ENCODE measurements around the gene MAP6. TPM values are rescaled to one million over a fixed set of nuclear protein-coding genes. Genes with fewer than 3 reads are reported as not detected.

Gene MAP6
- total and polyA plus RNA-seq, 9 of the 15 experiments (the other 6 are each of a cell fraction or from before 2014, with no cell fraction given), result not detected

GRCh38 chr11:75568616-75569219, 100.1 kb downstream of the MAP6 start:
- Histone ChIP-seq H3K9ac (ENCODE audit: insufficient read depth in 1 of 2, low read depth in 2 of 2, low read length in 2 of 2) (no peak overlapping the region), H2AFZ (ENCODE audit: low read depth, low read length) (no peak overlapping the region), H3K36me3 (ENCODE audit: control insufficient read depth, insufficient read depth, low read length) (peaks cover 91% of the 10 kb centered on the region), H3K79me2 (ENCODE audit: control insufficient read depth, insufficient read depth, low read length) (peaks cover 23% of the 10 kb centered on the region), H3K27ac (ENCODE audit: extremely low read depth, low read depth, low read length) (no peak overlapping the region), H3K27me3 (ENCODE audit: control insufficient read depth in 2 of 2, insufficient read depth in 2 of 2, low read length in 2 of 2) (no peaks in the 10 kb centered on the region), H3K4me2 (ENCODE audit: insufficient read depth, low read length) (no peak overlapping the region), H3K4me3 (no peak overlapping the region), H3K9me3 (replicated peaks; ENCODE audit: control insufficient read depth, insufficient read depth, low read depth, low read length) (no peaks in the 10 kb centered on the region), H3K4me1 (replicated peaks in 1 of 2; ENCODE audit: control insufficient read depth in 2 of 2, insufficient read depth in 2 of 2, low read length in 2 of 2) (peaks cover 14 to 24% of the 10 kb centered on the region in 2 experiments; a peak in 4 of 5 replicates), H4K20me1 (replicated peaks; ENCODE audit: control insufficient read depth, insufficient read depth, low read length) (no peaks in the 10 kb centered on the region), H3K9me1 (ENCODE audit: control insufficient read depth, insufficient read depth, low read length) (peaks cover 4% of the 10 kb centered on the region)
- in situ Hi-C loops (cut with MboI), result no loop called here
- intact Hi-C loops (cut with micrococcal nuclease), result no loop called here
- no TSS peak for BruUV-seq (replicated peaks)
- DNase-seq (ENCODE audit: extremely low read depth in 1 of 4, low spot score in 3 of 4) (no peak), ATAC-seq (no peak), FAIRE-seq (no peak)
- POLR2A ChIA-PET, result interaction anchor here (0.5 to 8.8 kb wide), 3 partner anchors 7 to 218 kb away, joined by 3 to 115 read pairs (median 9); partner anchors contain the start of gene SERPINH1
- TF ChIP-seq RBFOX2 (IDR thresholded peaks at IDR 0.05; ENCODE audit: low read depth, low read length), result 0 out of 2 replicates have a peak, but pooled peaks have one; percentile 43
- TF ChIP-seq ZBTB17 (CRISPR knock-in tag; IDR thresholded peaks at IDR 0.05), result no peak
- CTCF ChIA-PET (ENCODE audit: low intra/inter-chr PET ratio), result no interaction called here
- 85% methylated on average over 14 of the region's 14 CpGs for WGBS (ENCODE audit: insufficient coverage, low coverage, missing lambda C conversion rate)

DNA sequence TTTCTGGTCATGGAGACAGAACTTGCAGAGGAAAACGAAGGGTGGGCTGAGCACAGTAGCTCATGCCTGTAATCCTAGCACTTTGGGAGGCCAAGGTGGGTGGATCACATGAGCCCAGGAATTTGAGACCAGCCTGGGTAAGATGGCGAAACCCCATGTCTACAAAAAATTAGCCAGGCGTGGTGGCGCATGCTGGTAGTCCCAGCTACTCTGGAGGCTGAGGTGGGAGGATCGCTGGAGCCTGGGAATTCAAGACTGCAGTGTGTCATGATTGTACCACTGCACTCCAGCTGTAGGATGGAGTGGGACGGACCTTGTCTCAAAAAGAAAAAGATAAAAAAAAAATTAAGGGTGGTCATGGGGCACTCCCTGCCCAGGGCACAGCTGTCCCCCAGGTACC, 100.9 kb downstream of the MAP6 start:
- DNase-seq (ENCODE audit: extremely low read depth in 1 of 4, low spot score in 3 of 4), result no peak
- Histone ChIP-seq H3K4me2 (ENCODE audit: insufficient read depth, low read length) (no peak overlapping the region), H2AFZ (ENCODE audit: low read depth, low read length) (no peak overlapping the region), H3K27me3 (ENCODE audit: control insufficient read depth in 2 of 2, insufficient read depth in 2 of 2, low read length in 2 of 2) (no peaks in the 10 kb centered on the region), H3K79me2 (ENCODE audit: control insufficient read depth, insufficient read depth, low read length) (peaks cover 31% of the 10 kb centered on the region), H4K20me1 (replicated peaks; ENCODE audit: control insufficient read depth, insufficient read depth, low read length) (no peaks in the 10 kb centered on the region), H3K9ac (ENCODE audit: insufficient read depth in 1 of 2, low read depth in 2 of 2, low read length in 2 of 2) (no peak overlapping the region; a peak in 1 of 4 replicates), H3K36me3 (ENCODE audit: control insufficient read depth, insufficient read depth, low read length) (peaks cover 88% of the 10 kb centered on the region), H3K9me1 (ENCODE audit: control insufficient read depth, insufficient read depth, low read length) (peaks cover 4% of the 10 kb centered on the region), H3K4me1 (replicated peaks in 1 of 2; ENCODE audit: control insufficient read depth in 2 of 2, insufficient read depth in 2 of 2, low read length in 2 of 2) (peaks cover 17 to 32% of the 10 kb centered on the region in 2 experiments; a peak in 4 of 5 replicates), H3K4me3 (no peak overlapping the region), H3K9me3 (replicated peaks; ENCODE audit: control insufficient read depth, insufficient read depth, low read depth, low read length) (no peaks in the 10 kb centered on the region), H3K27ac (ENCODE audit: extremely low read depth, low read depth, low read length) (no peak overlapping the region)
- TF ChIP-seq SMARCE1 (IDR thresholded peaks at IDR 0.05) (no peak), ZNF717 (CRISPR knock-in tag; IDR thresholded peaks at IDR 0.05) (no peak), SNAPC5 (CRISPR knock-in tag; IDR thresholded peaks at IDR 0.05) (no peak)
- ChIA-PET POLR2A (interaction anchor here (0.6 to 0.9 kb wide), 2 partner anchors 8 to 91 kb away, joined by 3 read pairs; no protein-coding TSS in a partner anchor), CTCF (ENCODE audit: low intra/inter-chr PET ratio) (no interaction called here)
- 88% methylated on average over 6 of the region's 6 CpGs for WGBS (ENCODE audit: insufficient coverage, low coverage, missing lambda C conversion rate)
- BruUV-seq (replicated peaks), result no TSS peak
- ATAC-seq, result no peak
- in situ Hi-C loops (cut with MboI) (no loop called here), intact Hi-C loops (cut with micrococcal nuclease) (no loop called here)
- FAIRE-seq, result no peak

All from K562 (cell line).